Fibroblast of lung (primary cell): ENCODE measurements around the gene COL4A3.

ENCODE experiments used
- CTCF ChIP-seq, 2 donors: IDR thresholded peaks in 1 of 2; conservative IDR thresholded peaks in 1 of 2; 1 replicate in 1 of 2; 2 replicates in 1 of 2; pipeline ENCODE4 v1.5.1; 2011 to 2012; ENCODE audit warnings: low read length in 2 of 2, control low read depth in 1 of 2, inconsistent platforms in 1 of 2, low read depth in 1 of 2, mild to moderate bottlenecking in 1 of 2
- EZH2 ChIP-seq: IDR thresholded peaks from 2 replicates; pipeline ENCODE4 v1.5.1; 2012; ENCODE audit warnings: low read length, control low read depth, mild to moderate bottlenecking; ENCODE audit errors: missing control alignments

- TF ChIP-seq CTCF (conservative IDR thresholded peaks at IDR 0.05 in 1 of 2, IDR thresholded peaks at IDR 0.05 in 1 of 2; ENCODE audit: low read depth in 1 of 2, low read length in 2 of 2) (no peak), EZH2 (no peak)
Observed at GRCh38 chr2:227163998-227164762, at the start of gene COL4A3, which contains the start of gene COL4A4.
